ENCODE measurements around the gene NELL2. TPM values are rescaled to one million over a fixed set of nuclear protein-coding genes. Genes with fewer than 3 reads are reported as not detected.

Gene NELL2
- polyA plus RNA-seq, 1 of the 3 experiments (the other 2 are of a cell fraction), result 0.35 TPM

- H3F3A ChIP-seq (replicated peaks; ENCODE audit: insufficient read depth), result no peaks in the 10 kb centered on the region
- no peak for DNase-seq
- H3K27me3 ChIP-seq (ENCODE audit: insufficient read depth), result no peaks in the 10 kb centered on the region
- POLR2A ChIA-PET, result no interaction called here
- no peak overlapping the region for H3K4me2 ChIP-seq
- no peaks in the 10 kb centered on the region for H3K79me2 ChIP-seq (ENCODE audit: insufficient read depth)
- TF ChIP-seq GABPA (IDR thresholded peaks at IDR 0.05; ENCODE audit: low read depth), result no peak
- TF ChIP-seq MAX (IDR thresholded peaks at IDR 0.05; ENCODE audit: low read depth), result no peak
- TF ChIP-seq SMC3 (IDR thresholded peaks at IDR 0.05; ENCODE audit: low read depth, low read length), result no peak
- TF ChIP-seq TAF1 (IDR thresholded peaks at IDR 0.05; ENCODE audit: borderline replicate concordance, low read depth, low read length), result no peak
- no peak for TF ChIP-seq TEAD4 (IDR thresholded peaks at IDR 0.05; ENCODE audit: borderline replicate concordance, insufficient read depth)
- TF ChIP-seq FOXM1 (IDR thresholded peaks at IDR 0.05; ENCODE audit: low read depth), result no peak
- no peak for TF ChIP-seq REST (IDR thresholded peaks at IDR 0.05; ENCODE audit: low read depth, low read length)
- no peak for TF ChIP-seq NRF1 (IDR thresholded peaks at IDR 0.05; ENCODE audit: low read depth, low read length)
- no peak for TF ChIP-seq CHD2 (IDR thresholded peaks at IDR 0.05; ENCODE audit: low read length, partially characterized antibody)
- TF ChIP-seq, protein P1, sequence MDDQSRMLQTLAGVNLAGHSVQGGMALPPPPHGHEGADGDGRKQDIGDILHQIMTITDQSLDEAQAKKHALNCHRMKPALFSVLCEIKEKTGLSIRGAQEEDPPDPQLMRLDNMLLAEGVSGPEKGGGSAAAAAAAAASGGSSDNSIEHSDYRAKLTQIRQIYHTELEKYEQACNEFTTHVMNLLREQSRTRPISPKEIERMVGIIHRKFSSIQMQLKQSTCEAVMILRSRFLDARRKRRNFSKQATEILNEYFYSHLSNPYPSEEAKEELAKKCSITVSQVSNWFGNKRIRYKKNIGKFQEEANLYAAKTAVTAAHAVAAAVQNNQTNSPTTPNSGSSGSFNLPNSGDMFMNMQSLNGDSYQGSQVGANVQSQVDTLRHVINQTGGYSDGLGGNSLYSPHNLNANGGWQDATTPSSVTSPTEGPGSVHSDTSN (IDR thresholded peaks at IDR 0.05), result no peak
- TF ChIP-seq YY1 (IDR thresholded peaks at IDR 0.05; ENCODE audit: low read depth), result no peak
- TF ChIP-seq ELF1 (IDR thresholded peaks at IDR 0.05), result no peak
- no peak for TF ChIP-seq RAD21 (IDR thresholded peaks at IDR 0.05; ENCODE audit: low read length)
- TF ChIP-seq GATA2 (CRISPR knock-in tag; IDR thresholded peaks at IDR 0.05), result no peak
- TF ChIP-seq, protein P2, sequence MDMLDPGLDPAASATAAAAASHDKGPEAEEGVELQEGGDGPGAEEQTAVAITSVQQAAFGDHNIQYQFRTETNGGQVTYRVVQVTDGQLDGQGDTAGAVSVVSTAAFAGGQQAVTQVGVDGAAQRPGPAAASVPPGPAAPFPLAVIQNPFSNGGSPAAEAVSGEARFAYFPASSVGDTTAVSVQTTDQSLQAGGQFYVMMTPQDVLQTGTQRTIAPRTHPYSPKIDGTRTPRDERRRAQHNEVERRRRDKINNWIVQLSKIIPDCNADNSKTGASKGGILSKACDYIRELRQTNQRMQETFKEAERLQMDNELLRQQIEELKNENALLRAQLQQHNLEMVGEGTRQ (IDR thresholded peaks at IDR 0.05; ENCODE audit: borderline replicate concordance, low read depth, low read length), result no peak
- TF ChIP-seq RFX5 (IDR thresholded peaks at IDR 0.05; ENCODE audit: low read length), result no peak
- no peaks in the 10 kb centered on the region for H4K20me1 ChIP-seq (ENCODE audit: insufficient read depth)
- H3K4me3 ChIP-seq (ENCODE audit: low read depth in 2 of 2, low read length in 1 of 2), result no peak overlapping the region
- H3K36me3 ChIP-seq (replicated peaks in 1 of 2; ENCODE audit: control insufficient read depth in 1 of 2, insufficient read depth in 2 of 2, low read length in 1 of 2), result no peaks in the 10 kb centered on the region
- H3K9me3 ChIP-seq, result no peaks in the 10 kb centered on the region
- 73% methylated on average over 1 of the region's 1 CpG for WGBS (ENCODE audit: low lambda C conversion rate)
- no peak overlapping the region for H2AFZ ChIP-seq (ENCODE audit: low read depth)
- CTCF ChIA-PET, result interaction anchor here (0.7 to 1.0 kb wide), 3 partner anchors 10 to 63 kb away, joined by 3 to 4 read pairs (median 3); no protein-coding TSS in a partner anchor
- H3K9me2 ChIP-seq, result no peaks in the 10 kb centered on the region
- no peak overlapping the region for H3K9ac ChIP-seq
- no peaks in the 10 kb centered on the region; a peak in 1 of 4 replicates for H3K4me1 ChIP-seq (ENCODE audit: control insufficient read depth in 1 of 2, insufficient read depth in 2 of 2, low read depth in 1 of 2, low read length in 1 of 2)
- no peak overlapping the region for H3K27ac ChIP-seq (ENCODE audit: low read depth in 2 of 2, low read length in 1 of 2)
These were observed 64.1 kb downstream of the NELL2 start for GRCh38 chr12:44812062-44812461.

Data from SK-N-SH (cell line).